H9 (cell line): ENCODE data around the gene PASK. TPM values are rescaled to one million over a fixed set of nuclear protein-coding genes. Genes with fewer than 3 reads are reported as not detected.

Source experiments
- DNase-seq: peaks from one replicate; pipeline ENCODE4 v3.0.0-alpha.2; 2017
- H2AFZ ChIP-seq: one replicate; pipeline ENCODE4 v1.6.1; 2013; ENCODE audit warnings: mild to moderate bottlenecking, low read length, control low read depth, moderate library complexity
- H2AK5ac ChIP-seq: 2 replicates; pipeline ENCODE4 v1.6.1; 2013; ENCODE audit warnings: low read length, control low read depth, mixed read lengths; ENCODE audit not compliant: insufficient read length
- H2BK120ac ChIP-seq: one replicate; pipeline ENCODE4 v1.6.1; 2013; ENCODE audit warnings: low read depth, mild to moderate bottlenecking, low read length, control low read depth, inconsistent platforms; ENCODE audit not compliant: poor library complexity, severe bottlenecking
- H2BK12ac ChIP-seq: 2 replicates; pipeline ENCODE4 v1.6.1; 2013; ENCODE audit warnings: low read length, control low read depth, mixed read lengths, low read depth; ENCODE audit not compliant: insufficient read length
- H2BK15ac ChIP-seq: 2 replicates; pipeline ENCODE4 v1.6.1; 2013; ENCODE audit warnings: low read depth, low read length, control low read depth
- H2BK20ac ChIP-seq: one replicate; pipeline ENCODE4 v1.6.1; 2013; ENCODE audit warnings: low read depth, mild to moderate bottlenecking, low read length, control low read depth, inconsistent platforms; ENCODE audit not compliant: poor library complexity, severe bottlenecking
- H2BK5ac ChIP-seq: 2 replicates; pipeline ENCODE4 v1.6.1; 2013; ENCODE audit warnings: low read length, control low read depth, mixed read lengths; ENCODE audit not compliant: insufficient read length
- H3K14ac ChIP-seq: 2 replicates; pipeline ENCODE4 v1.6.1; 2013; ENCODE audit warnings: low read length, control low read depth; ENCODE audit not compliant: insufficient read depth
- H3K18ac ChIP-seq: 2 replicates; pipeline ENCODE4 v1.6.1; 2013; ENCODE audit warnings: low read depth, mild to moderate bottlenecking, mixed read lengths, low read length, control low read depth; ENCODE audit not compliant: insufficient read length
- H3K23ac ChIP-seq: 2 replicates; pipeline ENCODE4 v1.6.1; 2013; ENCODE audit warnings: low read length, control low read depth, mixed read lengths, low read depth; ENCODE audit not compliant: insufficient read length
- H3K23me2 ChIP-seq: 2 replicates; pipeline ENCODE4 v1.6.1; 2013; ENCODE audit warnings: low read depth, mild to moderate bottlenecking, mixed read lengths, low read length, control low read depth; ENCODE audit not compliant: insufficient read length, poor library complexity, severe bottlenecking
- H3K27ac ChIP-seq: 2 replicates; pipeline ENCODE4 v1.5.1; 2013; ENCODE audit warnings: low read length, control low read depth, mixed read lengths, low read depth; ENCODE audit not compliant: insufficient read length
- H3K27me3 ChIP-seq: 2 replicates; pipeline ENCODE4 v1.6.1; 2013; ENCODE audit warnings: low read length, control low read depth, inconsistent platforms; ENCODE audit not compliant: insufficient read depth
- H3K4ac ChIP-seq: 2 replicates; pipeline ENCODE4 v1.6.1; 2013; ENCODE audit warnings: low read depth, mild to moderate bottlenecking, control low read depth, inconsistent platforms, low read length, moderate library complexity
- H3K4me1 ChIP-seq: 2 replicates; pipeline ENCODE4 v1.6.1; 2013; ENCODE audit warnings: low read length, control low read depth, inconsistent platforms; ENCODE audit not compliant: insufficient read depth
- H3K4me2 ChIP-seq: 2 replicates; pipeline ENCODE4 v1.6.1; 2013; ENCODE audit warnings: low read length, control low read depth, mixed read lengths; ENCODE audit not compliant: insufficient read length, insufficient read depth
- H3K56ac ChIP-seq: 2 replicates; pipeline ENCODE4 v1.6.1; 2013; ENCODE audit warnings: low read depth, mild to moderate bottlenecking, mixed read lengths, low read length, control low read depth; ENCODE audit not compliant: insufficient read length
- H3K79me1 ChIP-seq: 2 replicates; pipeline ENCODE4 v1.6.1; 2013; ENCODE audit warnings: low read depth, mild to moderate bottlenecking, moderate library complexity, low read length, control low read depth, inconsistent platforms; ENCODE audit not compliant: insufficient read depth, poor library complexity, severe bottlenecking
- H3K79me2 ChIP-seq: 2 replicates; pipeline ENCODE4 v1.6.1; 2013; ENCODE audit warnings: low read length, control low read depth, inconsistent platforms; ENCODE audit not compliant: insufficient read depth
- H3K9ac ChIP-seq: 2 replicates; pipeline ENCODE4 v1.6.1; 2013; ENCODE audit warnings: low read length, control low read depth, mixed read lengths; ENCODE audit not compliant: insufficient read length; ENCODE audit errors: extremely low read depth
- H3K9me3 ChIP-seq: one replicate; pipeline ENCODE4 v1.6.1; 2013; ENCODE audit warnings: low read depth, low read length, inconsistent platforms; ENCODE audit not compliant: control insufficient read depth
- H3T11ph ChIP-seq: one replicate; pipeline ENCODE4 v1.6.1; 2013; ENCODE audit warnings: mild to moderate bottlenecking, low read length, control low read depth, inconsistent platforms
- H4K20me1 ChIP-seq: one replicate; pipeline ENCODE4 v1.6.1; 2013; ENCODE audit not compliant: control insufficient read depth, insufficient read length, insufficient read depth
- H4K5ac ChIP-seq: 2 replicates; pipeline ENCODE4 v1.6.1; 2013; ENCODE audit warnings: low read depth, mild to moderate bottlenecking, mixed read lengths, low read length, control low read depth; ENCODE audit not compliant: insufficient read length
- H4K8ac ChIP-seq: replicated peaks from 2 replicates; pipeline ENCODE4 v1.6.1; 2013; ENCODE audit warnings: low read length, control low read depth, mixed read lengths, low read depth; ENCODE audit not compliant: insufficient read length
- H4K91ac ChIP-seq: 2 replicates; pipeline ENCODE4 v1.6.1; 2013; ENCODE audit warnings: low read depth, mild to moderate bottlenecking, moderate library complexity, mixed read lengths, low read length, control low read depth; ENCODE audit not compliant: insufficient read length
- H3K27ac Mint-ChIP-seq, 3 experiments: 2 replicates in 2 of 3; 3 replicates in 1 of 3; pipeline ENCODE4 v1.8.0; 2020 to 2021; ENCODE audit warnings: mixed read lengths in 3 of 3, mild to moderate bottlenecking in 1 of 3, moderate library complexity in 1 of 3
- H3K27me3 Mint-ChIP-seq: 2 replicates; pipeline ENCODE4 v1.8.0; 2021; ENCODE audit warnings: low read depth, mild to moderate bottlenecking, moderate library complexity, mixed read lengths
- H3K36me3 Mint-ChIP-seq, 3 experiments: 2 replicates in 2 of 3; 3 replicates in 1 of 3; pipeline ENCODE4 v1.8.0; 2020 to 2021; ENCODE audit warnings: low read depth in 3 of 3, mixed read lengths in 3 of 3; ENCODE audit not compliant: insufficient read depth in 1 of 3
- H3K4me1 Mint-ChIP-seq, 2 experiments: 2 replicates each; pipeline ENCODE4 v1.8.0; 2020; ENCODE audit warnings: mixed read lengths in 2 of 2
- H3K4me3 Mint-ChIP-seq, 2 experiments: 2 replicates in 1 of 2; 3 replicates in 1 of 2; pipeline ENCODE4 v1.8.0; 2020 to 2021; ENCODE audit warnings: mild to moderate bottlenecking in 2 of 2, mixed read lengths in 2 of 2, moderate library complexity in 1 of 2
- H3K9me3 Mint-ChIP-seq, 2 experiments: 2 replicates in 1 of 2; 3 replicates in 1 of 2; pipeline ENCODE4 v1.8.0; 2020; ENCODE audit warnings: mild to moderate bottlenecking in 2 of 2, mixed read lengths in 2 of 2, moderate library complexity in 1 of 2
- WGBS: extraction: QIAGEN DNeasy Blood & Tissue Kit; methylation state at CpG from one replicate; pipeline ENCODE4 v1.1.7; 2013; ENCODE audit warnings: missing lambda C conversion rate, low lambda C conversion rate, mixed read lengths; ENCODE audit not compliant: insufficient read length; ENCODE audit errors: extremely low coverage; 5-methylcytosine and 5-hydroxymethylcytosine counted together
- total RNA-seq: library from RNA; stranded (reverse); gene quantifications from 2 replicates; pipeline ENCODE4 v1.2.1, GENCODE V29; 2021
- TF ChIP-seq, protein P1 (sequence below): fragments of 200-600 bp; sonication (generic); conservative IDR thresholded peaks from 3 replicates; pipeline ENCODE4 v1.8.0; 2021; ENCODE audit warnings: antibody characterized with exemption, mild to moderate bottlenecking

PASK gene
- total RNA-seq, 1 experiment from 2014 or later: 68.0 TPM

DNA sequence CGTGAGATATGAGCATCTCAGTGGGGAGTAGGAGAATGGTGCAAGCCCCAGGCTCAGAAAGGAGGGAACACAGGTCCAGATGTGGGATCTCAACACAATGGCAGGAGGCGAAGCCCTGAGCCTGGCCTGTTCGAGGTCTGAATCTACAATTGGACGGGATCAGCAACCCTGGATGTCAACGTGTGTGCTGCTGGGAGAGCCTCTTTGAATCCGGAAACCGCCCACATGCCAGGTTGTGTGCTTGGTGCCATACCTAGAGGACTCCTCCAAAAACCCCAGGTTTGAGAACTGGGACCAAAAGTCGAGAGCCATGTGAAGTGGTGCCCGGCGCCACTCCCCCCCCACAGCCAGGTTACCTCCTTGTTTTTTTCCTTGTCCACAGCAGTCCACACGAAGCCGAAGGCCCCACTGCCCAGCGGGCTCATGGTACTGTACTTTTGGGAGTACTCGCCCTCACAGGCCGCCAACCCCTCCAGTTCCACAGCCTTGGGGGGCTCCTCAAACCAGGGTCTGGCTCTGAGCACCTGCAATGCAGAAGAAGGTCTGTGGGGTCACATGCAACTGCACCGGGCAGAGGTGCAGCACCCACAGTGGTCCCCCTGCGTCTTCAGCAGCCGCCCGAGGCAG lies 26.8 kb downstream of the PASK start:
- no peak overlapping the region for H3K4ac ChIP-seq
- no peaks in the 10 kb centered on the region for H3K9me3 Mint-ChIP-seq
- no peak overlapping the region for H3K4me2 ChIP-seq
- no peak overlapping the region for H3K18ac ChIP-seq
- H3K79me1 ChIP-seq: no peaks in the 10 kb centered on the region
- no peak overlapping the region for H4K5ac ChIP-seq
- H3K14ac ChIP-seq: no peak overlapping the region
- H3K27ac ChIP-seq: no peak overlapping the region
- H4K91ac ChIP-seq: no peak overlapping the region
- TF ChIP-seq, protein P1, sequence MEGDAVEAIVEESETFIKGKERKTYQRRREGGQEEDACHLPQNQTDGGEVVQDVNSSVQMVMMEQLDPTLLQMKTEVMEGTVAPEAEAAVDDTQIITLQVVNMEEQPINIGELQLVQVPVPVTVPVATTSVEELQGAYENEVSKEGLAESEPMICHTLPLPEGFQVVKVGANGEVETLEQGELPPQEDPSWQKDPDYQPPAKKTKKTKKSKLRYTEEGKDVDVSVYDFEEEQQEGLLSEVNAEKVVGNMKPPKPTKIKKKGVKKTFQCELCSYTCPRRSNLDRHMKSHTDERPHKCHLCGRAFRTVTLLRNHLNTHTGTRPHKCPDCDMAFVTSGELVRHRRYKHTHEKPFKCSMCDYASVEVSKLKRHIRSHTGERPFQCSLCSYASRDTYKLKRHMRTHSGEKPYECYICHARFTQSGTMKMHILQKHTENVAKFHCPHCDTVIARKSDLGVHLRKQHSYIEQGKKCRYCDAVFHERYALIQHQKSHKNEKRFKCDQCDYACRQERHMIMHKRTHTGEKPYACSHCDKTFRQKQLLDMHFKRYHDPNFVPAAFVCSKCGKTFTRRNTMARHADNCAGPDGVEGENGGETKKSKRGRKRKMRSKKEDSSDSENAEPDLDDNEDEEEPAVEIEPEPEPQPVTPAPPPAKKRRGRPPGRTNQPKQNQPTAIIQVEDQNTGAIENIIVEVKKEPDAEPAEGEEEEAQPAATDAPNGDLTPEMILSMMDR: no peak
- no peak for DNase-seq
- H3K56ac ChIP-seq: no peak overlapping the region
- H4K8ac ChIP-seq: no peak overlapping the region
- H3K27me3 Mint-ChIP-seq: no peaks in the 10 kb centered on the region
- H3K9ac ChIP-seq: no peak overlapping the region
- no peak overlapping the region for H2BK5ac ChIP-seq
- H3T11ph ChIP-seq: no peak overlapping the region
- no peak overlapping the region for H2BK15ac ChIP-seq
- no peaks in the 10 kb centered on the region for H3K27me3 ChIP-seq
- H3K4me3 Mint-ChIP-seq: no peak overlapping the region
- H3K23ac ChIP-seq: no peak overlapping the region
- H3K9me3 ChIP-seq: no peaks in the 10 kb centered on the region
- peaks cover 13 to 53% (median 41%) of the 10 kb centered on the region in 3 experiments; a peak in 6 of 7 replicates for H3K36me3 Mint-ChIP-seq
- H4K20me1 ChIP-seq: no peaks in the 10 kb centered on the region
- H3K4me1 ChIP-seq: no peaks in the 10 kb centered on the region
- no peaks in the 10 kb centered on the region for H3K4me1 Mint-ChIP-seq
- WGBS: no CpG with 5 or more reads among the region's 19 CpGs
- no peaks in the 10 kb centered on the region for H3K23me2 ChIP-seq
- no peak overlapping the region for H2AFZ ChIP-seq
- no peak overlapping the region for H2AK5ac ChIP-seq
- H3K27ac Mint-ChIP-seq: peak overlapping the region in 1 of 3 experiments; percentile 89; a peak in 1 of 7 replicates
- no peak overlapping the region for H2BK12ac ChIP-seq
- H2BK20ac ChIP-seq: no peak overlapping the region
- no peak overlapping the region for H2BK120ac ChIP-seq
- H3K79me2 ChIP-seq: no peaks in the 10 kb centered on the region
